ENCODE measurements around the gene KIAA1191. TPM values are rescaled to one million over a fixed set of nuclear protein-coding genes. Genes with fewer than 3 reads are reported as not detected.
A peak's percentile ranks its signal among the peaks of the same experiment; 100 is the strongest.

Gene KIAA1191
- total RNA-seq, 1 experiment from 2014 or later: 99.0 TPM

GRCh38 chr5:176410486-176411180, 49.1 kb upstream of the KIAA1191 start:
- H3K9me2 ChIP-seq (ENCODE audit: insufficient read depth): no peaks in the 10 kb centered on the region
- peaks cover 16 to 26% of the 10 kb centered on the region in 2 experiments for H3K4me1 ChIP-seq (ENCODE audit: control insufficient read depth in 1 of 2, insufficient read depth in 2 of 2, low read length in 2 of 2)
- CTCF ChIA-PET: no interaction called here
- H3K4me2 ChIP-seq (ENCODE audit: low read length): peak overlapping the region; percentile 21
- peaks cover 0 to 5% of the 10 kb centered on the region in 2 experiments; a peak in 3 of 4 replicates for H3K36me3 ChIP-seq (ENCODE audit: control insufficient read depth in 1 of 2, insufficient read depth in 2 of 2, low read length in 2 of 2)
- no peak overlapping the region for H3K4me3 ChIP-seq (replicated peaks in 1 of 2; ENCODE audit: low read depth in 1 of 2, low read length in 2 of 2)
- no peak for DNase-seq (ENCODE audit: low read depth, low spot score)
- BruUV-seq (replicated peaks): no TSS peak
- no peak overlapping the region for H3K9ac ChIP-seq (ENCODE audit: low read length)
- H3K27me3 ChIP-seq (ENCODE audit: insufficient read depth, low read length): no peaks in the 10 kb centered on the region
- no peaks in the 10 kb centered on the region for H4K20me1 ChIP-seq (ENCODE audit: insufficient read depth)
- peak; percentile 57 for ATAC-seq
- H2AFZ ChIP-seq (ENCODE audit: low read depth, low read length, poor library complexity, severe bottlenecking): no peak overlapping the region
- no peak overlapping the region for H3K27ac ChIP-seq (ENCODE audit: low read depth, low read length)
- POLR2A ChIA-PET: no interaction called here
- peaks cover 18% of the 10 kb centered on the region for H3K79me2 ChIP-seq (ENCODE audit: insufficient read depth, low read length)
- H3K9me3 ChIP-seq (ENCODE audit: control insufficient read depth in 1 of 2, insufficient read depth in 1 of 2, low read depth in 1 of 2, low read length in 2 of 2): no peaks in the 10 kb centered on the region
- intact Hi-C loops (cut with micrococcal nuclease): no loop called here
- no peak for TF ChIP-seq MAX (IDR thresholded peaks at IDR 0.05)
- peak in 2 of 3 experiments; percentile 5 to 27; a peak in 1 of 6 replicates for TF ChIP-seq CTCF (IDR thresholded peaks at IDR 0.05 in 2 of 3, conservative IDR thresholded peaks at IDR 0.05 in 1 of 3; ENCODE audit: borderline replicate concordance in 1 of 3, insufficient read depth in 1 of 3, low read depth in 2 of 3, low read length in 2 of 3)
- RAD21 ChIA-PET (ENCODE audit: low non-redundant PET in 1 of 2, low total read pairs in 2 of 2, uncharacterized antibody in 2 of 2, unreplicated experiment in 2 of 2): no interaction called here

GRCh38 chr5:176409765-176410164, 48.2 kb upstream of the KIAA1191 start:
- no peaks in the 10 kb centered on the region for H3K9me3 ChIP-seq (ENCODE audit: control insufficient read depth in 1 of 2, insufficient read depth in 1 of 2, low read depth in 1 of 2, low read length in 2 of 2)
- ChIA-PET CTCF (no interaction called here), RAD21 (ENCODE audit: low non-redundant PET in 1 of 2, low total read pairs in 2 of 2, uncharacterized antibody in 2 of 2, unreplicated experiment in 2 of 2) (no interaction called here), POLR2A (no interaction called here)
- no peak overlapping the region for H3K9ac ChIP-seq (ENCODE audit: low read length)
- BruUV-seq (replicated peaks): no TSS peak
- H3K36me3 ChIP-seq (ENCODE audit: control insufficient read depth in 1 of 2, insufficient read depth in 2 of 2, low read length in 2 of 2): peaks cover 0 to 5% of the 10 kb centered on the region in 2 experiments; a peak in 3 of 4 replicates
- H4K20me1 ChIP-seq (ENCODE audit: insufficient read depth): no peaks in the 10 kb centered on the region
- no peak overlapping the region for H2AFZ ChIP-seq (ENCODE audit: low read depth, low read length, poor library complexity, severe bottlenecking)
- no peak overlapping the region for H3K4me2 ChIP-seq (ENCODE audit: low read length)
- intact Hi-C loops (cut with micrococcal nuclease): no loop called here
- DNase-seq (ENCODE audit: low read depth, low spot score) (no peak), ATAC-seq (no peak)
- H3K9me2 ChIP-seq (ENCODE audit: insufficient read depth): no peaks in the 10 kb centered on the region
- peaks cover 12 to 18% of the 10 kb centered on the region in 2 experiments; a peak in 3 of 4 replicates for H3K4me1 ChIP-seq (ENCODE audit: control insufficient read depth in 1 of 2, insufficient read depth in 2 of 2, low read length in 2 of 2)
- H3K4me3 ChIP-seq (replicated peaks in 1 of 2; ENCODE audit: low read depth in 1 of 2, low read length in 2 of 2): no peak overlapping the region
- H3K79me2 ChIP-seq (ENCODE audit: insufficient read depth, low read length): peaks cover 9% of the 10 kb centered on the region
- no peak overlapping the region for H3K27ac ChIP-seq (ENCODE audit: low read depth, low read length)
- H3K27me3 ChIP-seq (ENCODE audit: insufficient read depth, low read length): no peaks in the 10 kb centered on the region
- TF ChIP-seq POLR2AphosphoS5 (IDR thresholded peaks at IDR 0.05; ENCODE audit: low read depth, low read length) (no peak), ZFX (IDR thresholded peaks at IDR 0.05) (no peak), ATF3 (IDR thresholded peaks at IDR 0.05) (no peak), RAD21 (IDR thresholded peaks at IDR 0.05; ENCODE audit: low read depth) (no peak), TCF7L2 (IDR thresholded peaks at IDR 0.05; ENCODE audit: borderline replicate concordance, extremely low read depth, insufficient read depth, insufficient read length) (no peak), MAX (IDR thresholded peaks at IDR 0.05) (no peak), EGR1 (IDR thresholded peaks at IDR 0.05; ENCODE audit: low read depth) (no peak), POLR2A (IDR thresholded peaks at IDR 0.05; ENCODE audit: borderline replicate concordance, extremely low read depth, insufficient read depth, insufficient read length) (no peak), FOSL1 (IDR thresholded peaks at IDR 0.05; ENCODE audit: low read depth) (no peak), CEBPB (IDR thresholded peaks at IDR 0.05; ENCODE audit: low read depth) (no peak), ZNF274 (IDR thresholded peaks at IDR 0.05; ENCODE audit: low read depth, low read length) (no peak), CTCF (IDR thresholded peaks at IDR 0.05 in 2 of 3, conservative IDR thresholded peaks at IDR 0.05 in 1 of 3; ENCODE audit: borderline replicate concordance in 1 of 3, insufficient read depth in 1 of 3, low read depth in 2 of 3, low read length in 2 of 3) (no peak), CBX3 (IDR thresholded peaks at IDR 0.05; ENCODE audit: low read depth) (no peak), ELF1 (IDR thresholded peaks at IDR 0.05; ENCODE audit: borderline replicate concordance, low read depth) (no peak), EZH2phosphoT487 (IDR thresholded peaks at IDR 0.05; ENCODE audit: borderline replicate concordance) (no peak)
